ENCODE measurements around the gene LPP. TPM values are rescaled to one million over a fixed set of nuclear protein-coding genes. Genes with fewer than 3 reads are reported as not detected.

Gene LPP
- polyA plus RNA-seq, 1 donor (not counting 4 experiments of a cell fraction or from before 2014, with no cell fraction given): 16.0 TPM

DNA sequence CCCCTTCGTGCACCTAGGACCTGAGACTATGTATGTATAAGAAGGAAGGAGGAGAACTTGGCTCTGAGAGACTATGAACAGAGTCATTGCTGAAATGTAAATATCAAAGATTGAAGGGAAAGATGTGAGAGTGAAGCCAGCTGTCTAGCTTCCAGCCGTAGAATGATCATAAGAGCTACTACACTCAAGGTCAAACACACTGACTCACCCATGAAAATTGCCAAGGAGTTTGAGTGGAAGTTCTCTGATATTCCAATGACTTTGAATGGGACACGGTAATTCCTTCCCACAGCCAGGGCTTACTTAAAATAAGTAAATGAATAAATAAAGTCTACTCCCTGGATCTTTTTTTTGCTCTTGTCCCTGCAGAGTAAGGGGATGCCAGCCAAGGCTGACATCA lies 618.9 kb downstream of the LPP start:
- Histone ChIP-seq H3K27me3 (ENCODE audit: control insufficient read depth, extremely low read depth, insufficient read depth, low read length) (no peaks in the 10 kb centered on the region), H3K9me1 (ENCODE audit: control insufficient read depth, extremely low read depth, insufficient read depth, low read length) (no peaks in the 10 kb centered on the region), H3K9me3 (ENCODE audit: control insufficient read depth, low read depth, low read length) (no peaks in the 10 kb centered on the region), H3K79me2 (ENCODE audit: control insufficient read depth, insufficient read depth, low read length) (no peaks in the 10 kb centered on the region), H2AFZ (ENCODE audit: control insufficient read depth, low read length) (no peak overlapping the region), H3K4me2 (ENCODE audit: control insufficient read depth, extremely low read depth, insufficient read depth, low read depth, low read length) (no peak overlapping the region), H3K36me3 (ENCODE audit: control insufficient read depth in 2 of 2, extremely low read depth in 1 of 2, insufficient read depth in 2 of 2, low read length in 2 of 2) (no peaks in the 10 kb centered on the region), H4K20me1 (ENCODE audit: control insufficient read depth, extremely low read depth, insufficient read depth, low read length) (no peaks in the 10 kb centered on the region), H3K9ac (ENCODE audit: control insufficient read depth, extremely low read depth, insufficient read depth, low read length) (no peak overlapping the region), H3K4me3 (ENCODE audit: control insufficient read depth in 2 of 3, extremely low read depth in 1 of 3, insufficient read depth in 2 of 3, low read depth in 1 of 3, low read length in 3 of 3) (no peak overlapping the region), H3K4me1 (ENCODE audit: control insufficient read depth, extremely low read depth, insufficient read depth, low read length) (peaks cover 18% of the 10 kb centered on the region), H3K27ac (ENCODE audit: control insufficient read depth, insufficient read depth, low read length) (no peak overlapping the region)
- DNase-seq (ENCODE audit: low read depth, low spot score) (no peak), FAIRE-seq (peak; percentile 26)
- TF ChIP-seq, protein P1, sequence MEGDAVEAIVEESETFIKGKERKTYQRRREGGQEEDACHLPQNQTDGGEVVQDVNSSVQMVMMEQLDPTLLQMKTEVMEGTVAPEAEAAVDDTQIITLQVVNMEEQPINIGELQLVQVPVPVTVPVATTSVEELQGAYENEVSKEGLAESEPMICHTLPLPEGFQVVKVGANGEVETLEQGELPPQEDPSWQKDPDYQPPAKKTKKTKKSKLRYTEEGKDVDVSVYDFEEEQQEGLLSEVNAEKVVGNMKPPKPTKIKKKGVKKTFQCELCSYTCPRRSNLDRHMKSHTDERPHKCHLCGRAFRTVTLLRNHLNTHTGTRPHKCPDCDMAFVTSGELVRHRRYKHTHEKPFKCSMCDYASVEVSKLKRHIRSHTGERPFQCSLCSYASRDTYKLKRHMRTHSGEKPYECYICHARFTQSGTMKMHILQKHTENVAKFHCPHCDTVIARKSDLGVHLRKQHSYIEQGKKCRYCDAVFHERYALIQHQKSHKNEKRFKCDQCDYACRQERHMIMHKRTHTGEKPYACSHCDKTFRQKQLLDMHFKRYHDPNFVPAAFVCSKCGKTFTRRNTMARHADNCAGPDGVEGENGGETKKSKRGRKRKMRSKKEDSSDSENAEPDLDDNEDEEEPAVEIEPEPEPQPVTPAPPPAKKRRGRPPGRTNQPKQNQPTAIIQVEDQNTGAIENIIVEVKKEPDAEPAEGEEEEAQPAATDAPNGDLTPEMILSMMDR (optimal IDR thresholded peaks at IDR 0.05 in 1 of 3, IDR thresholded peaks at IDR 0.05 in 1 of 3, conservative IDR thresholded peaks at IDR 0.05 in 1 of 3; ENCODE audit: extremely low read depth in 1 of 3, insufficient read depth in 2 of 3, low read length in 3 of 3): no peak
- TF ChIP-seq EZH2 (IDR thresholded peaks at IDR 0.05; ENCODE audit: low read length): no peak
- dilution Hi-C loops (cut with MboI; ENCODE audit: extremely low pct_ligation_motif_present, low sequenced_read_pairs): no loop called here

DNA sequence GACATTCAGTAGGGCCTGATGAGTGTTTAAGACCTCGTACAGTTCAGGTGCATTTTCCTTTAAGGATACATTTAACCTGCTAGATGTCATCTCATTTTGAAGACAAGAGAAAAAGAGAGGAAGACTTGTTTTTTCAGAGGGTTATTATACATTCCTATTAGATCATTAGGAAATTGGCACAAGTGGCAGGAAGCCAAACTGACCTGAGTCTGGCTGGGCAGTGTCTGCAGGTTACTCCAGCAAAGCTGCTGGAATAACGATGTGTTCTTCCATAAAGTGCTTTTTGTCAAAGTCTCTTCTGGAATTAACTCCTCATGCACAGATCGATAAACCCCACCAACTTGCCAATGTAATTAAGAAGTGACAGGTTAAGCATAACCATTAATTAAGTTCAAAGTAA lies 621.5 kb downstream of the LPP start:
- H3K9me3 ChIP-seq (ENCODE audit: control insufficient read depth, low read depth, low read length): no peaks in the 10 kb centered on the region
- H3K79me2 ChIP-seq (ENCODE audit: control insufficient read depth, insufficient read depth, low read length): no peaks in the 10 kb centered on the region
- no peak for TF ChIP-seq EZH2 (IDR thresholded peaks at IDR 0.05; ENCODE audit: low read length)
- no peak for FAIRE-seq
- H4K20me1 ChIP-seq (ENCODE audit: control insufficient read depth, extremely low read depth, insufficient read depth, low read length): no peaks in the 10 kb centered on the region
- peaks cover 18% of the 10 kb centered on the region for H3K4me1 ChIP-seq (ENCODE audit: control insufficient read depth, extremely low read depth, insufficient read depth, low read length)
- no peak overlapping the region for H3K4me2 ChIP-seq (ENCODE audit: control insufficient read depth, extremely low read depth, insufficient read depth, low read depth, low read length)
- no peak overlapping the region for H2AFZ ChIP-seq (ENCODE audit: control insufficient read depth, low read length)
- no peaks in the 10 kb centered on the region for H3K36me3 ChIP-seq (ENCODE audit: control insufficient read depth in 2 of 2, extremely low read depth in 1 of 2, insufficient read depth in 2 of 2, low read length in 2 of 2)
- no peak overlapping the region for H3K4me3 ChIP-seq (ENCODE audit: control insufficient read depth in 2 of 3, extremely low read depth in 1 of 3, insufficient read depth in 2 of 3, low read depth in 1 of 3, low read length in 3 of 3)
- H3K9ac ChIP-seq (ENCODE audit: control insufficient read depth, extremely low read depth, insufficient read depth, low read length): no peak overlapping the region
- dilution Hi-C loops (cut with MboI; ENCODE audit: extremely low pct_ligation_motif_present, low sequenced_read_pairs): no loop called here
- no peaks in the 10 kb centered on the region for H3K9me1 ChIP-seq (ENCODE audit: control insufficient read depth, extremely low read depth, insufficient read depth, low read length)
- no peak for DNase-seq (ENCODE audit: low read depth, low spot score)
- H3K27ac ChIP-seq (ENCODE audit: control insufficient read depth, insufficient read depth, low read length): no peak overlapping the region
- no peaks in the 10 kb centered on the region for H3K27me3 ChIP-seq (ENCODE audit: control insufficient read depth, extremely low read depth, insufficient read depth, low read length)

DNA sequence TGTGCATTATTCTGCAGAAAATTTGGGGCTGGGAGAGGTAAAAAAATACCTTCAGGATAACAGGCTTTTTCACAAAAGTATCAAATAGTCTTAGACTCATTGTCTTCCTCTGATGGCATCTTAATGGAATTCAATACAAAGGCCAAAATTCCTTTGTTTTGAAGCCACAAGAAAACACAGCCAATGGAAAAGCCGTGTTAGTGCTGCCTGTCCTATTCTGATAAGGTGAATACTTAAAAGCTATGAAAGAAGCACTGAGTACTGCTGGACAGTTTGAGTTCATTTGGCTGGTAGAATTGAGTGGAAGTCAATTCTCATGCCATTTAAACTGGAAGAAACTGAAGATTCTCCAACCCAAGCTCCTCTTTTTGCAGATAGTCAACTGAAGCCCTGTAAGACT lies 622.5 kb downstream of the LPP start:
- dilution Hi-C loops (cut with MboI; ENCODE audit: extremely low pct_ligation_motif_present, low sequenced_read_pairs): no loop called here
- H3K4me1 ChIP-seq (ENCODE audit: control insufficient read depth, extremely low read depth, insufficient read depth, low read length): peaks cover 18% of the 10 kb centered on the region
- no peaks in the 10 kb centered on the region for H4K20me1 ChIP-seq (ENCODE audit: control insufficient read depth, extremely low read depth, insufficient read depth, low read length)
- H3K9me3 ChIP-seq (ENCODE audit: control insufficient read depth, low read depth, low read length): no peaks in the 10 kb centered on the region
- H2AFZ ChIP-seq (ENCODE audit: control insufficient read depth, low read length): no peak overlapping the region
- no peaks in the 10 kb centered on the region for H3K36me3 ChIP-seq (ENCODE audit: control insufficient read depth in 2 of 2, extremely low read depth in 1 of 2, insufficient read depth in 2 of 2, low read length in 2 of 2)
- no peak overlapping the region for H3K4me2 ChIP-seq (ENCODE audit: control insufficient read depth, extremely low read depth, insufficient read depth, low read depth, low read length)
- no peaks in the 10 kb centered on the region for H3K79me2 ChIP-seq (ENCODE audit: control insufficient read depth, insufficient read depth, low read length)
- TF ChIP-seq, protein P1 (optimal IDR thresholded peaks at IDR 0.05 in 1 of 3, IDR thresholded peaks at IDR 0.05 in 1 of 3, conservative IDR thresholded peaks at IDR 0.05 in 1 of 3; ENCODE audit: extremely low read depth in 1 of 3, insufficient read depth in 2 of 3, low read length in 3 of 3): no peak
- no peak for TF ChIP-seq EZH2 (IDR thresholded peaks at IDR 0.05; ENCODE audit: low read length)
- no peak overlapping the region for H3K4me3 ChIP-seq (ENCODE audit: control insufficient read depth in 2 of 3, extremely low read depth in 1 of 3, insufficient read depth in 2 of 3, low read depth in 1 of 3, low read length in 3 of 3)
- H3K27ac ChIP-seq (ENCODE audit: control insufficient read depth, insufficient read depth, low read length): no peak overlapping the region
- DNase-seq (ENCODE audit: low read depth, low spot score) (no peak), FAIRE-seq (peak; percentile 46)
- H3K9ac ChIP-seq (ENCODE audit: control insufficient read depth, extremely low read depth, insufficient read depth, low read length): no peak overlapping the region
- H3K9me1 ChIP-seq (ENCODE audit: control insufficient read depth, extremely low read depth, insufficient read depth, low read length): no peaks in the 10 kb centered on the region
- H3K27me3 ChIP-seq (ENCODE audit: control insufficient read depth, extremely low read depth, insufficient read depth, low read length): no peaks in the 10 kb centered on the region

Data from keratinocyte (primary cell).